ENCODE results near the gene TBKBP1.

GRCh38 chr17:47716375-47716774 is 22.4 kb downstream of the TBKBP1 start:
- TF ChIP-seq PHF8 (IDR thresholded peaks at IDR 0.05; ENCODE audit: borderline replicate concordance, low read depth): no peak
- no peak for TF ChIP-seq MAX (IDR thresholded peaks at IDR 0.05)
- TF ChIP-seq CBX8 (IDR thresholded peaks at IDR 0.05): no peak
- TF ChIP-seq HMGXB4 (CRISPR knock-in tag; IDR thresholded peaks at IDR 0.05; ENCODE audit: borderline replicate concordance): no peak
- no peak for TF ChIP-seq CTCF (IDR thresholded peaks at IDR 0.05)
- no peak for TF ChIP-seq NPAS2 (CRISPR knock-in tag; IDR thresholded peaks at IDR 0.05; ENCODE audit: borderline replicate concordance)
- TF ChIP-seq ELK1 (IDR thresholded peaks at IDR 0.05; ENCODE audit: low read depth, low read length): no peak
- no peak for TF ChIP-seq MAFK (IDR thresholded peaks at IDR 0.05; ENCODE audit: partially characterized antibody)
- TF ChIP-seq CEBPB (IDR thresholded peaks at IDR 0.05): no peak

Measured in A549 (cell line).